Parathyroid adenoma (tissue), 2 donors: ENCODE measurements around the gene TNFRSF8.
"Not testable (repeated sequence)": the region's sequence is repeated elsewhere in the genome, so short reads cannot be mapped to it uniquely, and the experiment has no call there.

Experiments
- H2AFZ ChIP-seq: fragments of 300-600 bp; sonication (generic); one replicate; pipeline ENCODE4 v1.7.0; 2017; ENCODE audit warnings: antibody characterized with exemption, mild to moderate bottlenecking
- H3K27ac ChIP-seq: fragments of 300-600 bp; sonication (generic); one replicate; pipeline ENCODE4 v1.7.0; 2017
- H3K27me3 ChIP-seq: fragments of 300-600 bp; sonication (generic); one replicate; pipeline ENCODE4 v1.7.0; 2017; ENCODE audit warnings: low read length; ENCODE audit not compliant: control insufficient read depth, insufficient read depth
- H3K36me3 ChIP-seq: fragments of 300-600 bp; sonication (generic); one replicate; pipeline ENCODE4 v1.7.0; 2017; ENCODE audit warnings: low read length; ENCODE audit not compliant: control insufficient read depth, insufficient read depth
- H3K4me1 ChIP-seq: fragments of 300-600 bp; sonication (generic); one replicate; pipeline ENCODE4 v1.7.0; 2017; ENCODE audit warnings: control low read depth
- H3K4me2 ChIP-seq: fragments of 300-600 bp; sonication (generic); one replicate; pipeline ENCODE4 v1.7.0; 2017; ENCODE audit warnings: low read length
- H3K4me3 ChIP-seq: fragments of 300-600 bp; sonication (generic); one replicate; pipeline ENCODE4 v1.7.0; 2017; ENCODE audit warnings: low read depth, low read length
- H3K79me2 ChIP-seq: fragments of 300-600 bp; sonication (generic); one replicate; pipeline ENCODE4 v1.7.0; 2017; ENCODE audit warnings: control low read depth
- H3K9ac ChIP-seq: fragments of 300-600 bp; sonication (generic); one replicate; pipeline ENCODE4 v1.7.0; 2017; ENCODE audit warnings: mild to moderate bottlenecking
- H3K9me3 ChIP-seq: fragments of 300-600 bp; sonication (generic); one replicate; pipeline ENCODE4 v1.7.0; 2017; ENCODE audit warnings: low read length; ENCODE audit not compliant: control insufficient read depth
- CTCF ChIP-seq: fragments of 300-600 bp; sonication (generic); IDR thresholded peaks from one replicate; pipeline ENCODE4 v1.7.0; 2017; ENCODE audit warnings: antibody characterized with exemption, mild to moderate bottlenecking
- donor health status: primary hyperparathyroidism.

The TNFRSF8 gene

GRCh38 chr1:12097321-12097720 is 34.2 kb downstream of the TNFRSF8 start:
- Histone ChIP-seq H3K4me2 (no peak overlapping the region), H3K9ac (no peak overlapping the region), H3K4me3 (no peak overlapping the region), H3K9me3 (no peaks in the 10 kb centered on the region), H3K36me3 (no peaks in the 10 kb centered on the region), H3K27ac (no peak overlapping the region), H3K27me3 (no peaks in the 10 kb centered on the region), H2AFZ (no peak overlapping the region), H3K79me2 (no peaks in the 10 kb centered on the region), H3K4me1 (no peaks in the 10 kb centered on the region)
- no peak for TF ChIP-seq CTCF

GRCh38 chr1:12098786-12099185 is 35.7 kb downstream of the TNFRSF8 start:
- no peaks in the 10 kb centered on the region for H3K79me2 ChIP-seq

GRCh38 chr1:12099610-12100009 is 36.5 kb downstream of the TNFRSF8 start:
- no peak for TF ChIP-seq CTCF
- Histone ChIP-seq H3K27me3 (no peaks in the 10 kb centered on the region), H3K4me3 (no peak overlapping the region)

More at GRCh38 chr1:12098786-12099185, 35.7 kb downstream of the TNFRSF8 start:
- Histone ChIP-seq H3K27me3 (no peaks in the 10 kb centered on the region), H3K9ac (no peak overlapping the region), H3K9me3 (no peaks in the 10 kb centered on the region), H3K4me3 (no peak overlapping the region), H2AFZ (no peak overlapping the region), H3K36me3 (no peaks in the 10 kb centered on the region), H3K4me1 (no peaks in the 10 kb centered on the region), H3K27ac (no peak overlapping the region), H3K4me2 (no peak overlapping the region)
- no peak for TF ChIP-seq CTCF

GRCh38 chr1:12100071-12100470 is 37.0 kb downstream of the TNFRSF8 start:
- Histone ChIP-seq H3K27me3 (no peaks in the 10 kb centered on the region), H3K36me3 (no peaks in the 10 kb centered on the region), H3K4me2 (no peak overlapping the region), H3K4me3 (no peak overlapping the region), H3K9ac (no peak overlapping the region), H3K27ac (no peak overlapping the region), H3K4me1 (no peaks in the 10 kb centered on the region), H3K79me2 (no peaks in the 10 kb centered on the region), H2AFZ (no peak overlapping the region), H3K9me3 (no peaks in the 10 kb centered on the region)
- TF ChIP-seq CTCF: no peak

More at GRCh38 chr1:12099610-12100009, 36.5 kb downstream of the TNFRSF8 start:
- Histone ChIP-seq H3K27ac (no peak overlapping the region), H3K4me1 (no peaks in the 10 kb centered on the region), H2AFZ (no peak overlapping the region), H3K9ac (no peak overlapping the region), H3K79me2 (no peaks in the 10 kb centered on the region), H3K36me3 (no peaks in the 10 kb centered on the region), H3K9me3 (no peaks in the 10 kb centered on the region), H3K4me2 (no peak overlapping the region)

GRCh38 chr1:12101120-12101519 is 38.0 kb downstream of the TNFRSF8 start:
- H3K36me3 ChIP-seq, H3K4me3 ChIP-seq, H3K27me3 ChIP-seq, H3K4me1 ChIP-seq, H3K27ac ChIP-seq, H3K9me3 ChIP-seq, H3K4me2 ChIP-seq, H2AFZ ChIP-seq, H3K79me2 ChIP-seq, H3K9ac ChIP-seq: not testable (repeated sequence)
